ENCODE results near the gene CDH13. TPM values are rescaled to one million over a fixed set of nuclear protein-coding genes. Genes with fewer than 3 reads are reported as not detected.

Gene CDH13
- total and polyA plus RNA-seq, 2 experiments from 2014 or later = 1.6 to 4.4 TPM

- no peak for TF ChIP-seq CTCF (conservative IDR thresholded peaks at IDR 0.05; ENCODE audit: low read depth in 2 of 2)
- TF ChIP-seq ZNF114 (CRISPR knock-in tag; IDR thresholded peaks at IDR 0.05) = no peak
- no peak for TF ChIP-seq EZH2phosphoT487 (IDR thresholded peaks at IDR 0.05; ENCODE audit: unreplicated experiment)
- no peak for TF ChIP-seq NANOG (IDR thresholded peaks at IDR 0.05; ENCODE audit: borderline replicate concordance)
- no peak for TF ChIP-seq REST (IDR thresholded peaks at IDR 0.05; ENCODE audit: unreplicated experiment)
- no peak for TF ChIP-seq ZNF331 (CRISPR knock-in tag; IDR thresholded peaks at IDR 0.05; ENCODE audit: low read depth)
- TF ChIP-seq JUNB (IDR thresholded peaks at IDR 0.05; ENCODE audit: unreplicated experiment) = no peak
- no peak for TF ChIP-seq POLR2AphosphoS5 (IDR thresholded peaks at IDR 0.05; ENCODE audit: low read depth)
- TF ChIP-seq, protein P1, sequence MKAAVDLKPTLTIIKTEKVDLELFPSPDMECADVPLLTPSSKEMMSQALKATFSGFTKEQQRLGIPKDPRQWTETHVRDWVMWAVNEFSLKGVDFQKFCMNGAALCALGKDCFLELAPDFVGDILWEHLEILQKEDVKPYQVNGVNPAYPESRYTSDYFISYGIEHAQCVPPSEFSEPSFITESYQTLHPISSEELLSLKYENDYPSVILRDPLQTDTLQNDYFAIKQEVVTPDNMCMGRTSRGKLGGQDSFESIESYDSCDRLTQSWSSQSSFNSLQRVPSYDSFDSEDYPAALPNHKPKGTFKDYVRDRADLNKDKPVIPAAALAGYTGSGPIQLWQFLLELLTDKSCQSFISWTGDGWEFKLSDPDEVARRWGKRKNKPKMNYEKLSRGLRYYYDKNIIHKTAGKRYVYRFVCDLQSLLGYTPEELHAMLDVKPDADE (IDR thresholded peaks at IDR 0.05) = no peak
These were observed 206.1 kb downstream of the CDH13 start (continued) for GRCh38 chr16:82832821-82833220.

GRCh38 chr16:82833378-82833993 lies 206.7 kb downstream of the CDH13 start:
- Histone ChIP-seq H2AFZ (peak overlapping the region; percentile 64), H3K79me2 (replicated peaks; ENCODE audit: insufficient read depth) (no peaks in the 10 kb centered on the region), H3K9me2 (ENCODE audit: insufficient read depth) (peaks cover 6% of the 10 kb centered on the region; the same call in 1 of the 2 replicates), H3K4me2 (peak overlapping the region; percentile 72), H3K4me3 (no peak overlapping the region), H4K20me1 (replicated peaks; ENCODE audit: insufficient read depth) (no peaks in the 10 kb centered on the region), H3K27ac (ENCODE audit: low read depth) (0 out of 2 replicates have a peak overlapping the region, but pooled peaks have one; percentile 64), H3K4me1 (ENCODE audit: insufficient read depth) (peaks cover 60% of the 10 kb centered on the region), H3K27me3 (ENCODE audit: insufficient read depth) (no peaks in the 10 kb centered on the region), H3F3A (replicated peaks; ENCODE audit: low read depth) (no peaks in the 10 kb centered on the region), H3K36me3 (ENCODE audit: insufficient read depth) (no peaks in the 10 kb centered on the region)
- peaks cover 37% of the 10 kb centered on the region for H3K4me1 Mint-ChIP-seq
- ATAC-seq (peak; percentile 62), DNase-seq (ENCODE audit: low spot score) (no peak)
- no peak overlapping the region for H3K4me3 Mint-ChIP-seq
- H3K9me3 Mint-ChIP-seq = peaks cover 7% of the 10 kb centered on the region
- peaks cover 2% of the 10 kb centered on the region for H3K27me3 Mint-ChIP-seq (ENCODE audit: insufficient read depth, low read depth, poor library complexity)
- H3K27ac Mint-ChIP-seq = no peak overlapping the region
- H3K36me3 Mint-ChIP-seq (ENCODE audit: low read depth) = peaks cover 12% of the 10 kb centered on the region; the same call in 1 of the 3 replicates
- no peak for TF ChIP-seq CTCF (conservative IDR thresholded peaks at IDR 0.05; ENCODE audit: low read depth in 2 of 2)
- TF ChIP-seq EZH2phosphoT487 (IDR thresholded peaks at IDR 0.05; ENCODE audit: unreplicated experiment) = no peak
- TF ChIP-seq ZNF331 (CRISPR knock-in tag; IDR thresholded peaks at IDR 0.05; ENCODE audit: low read depth) = no peak
- TF ChIP-seq CREB1 (CRISPR knock-in tag; IDR thresholded peaks at IDR 0.05; ENCODE audit: low read depth) = no peak
- TF ChIP-seq NANOG (IDR thresholded peaks at IDR 0.05; ENCODE audit: borderline replicate concordance) = no peak
- TF ChIP-seq POLR2AphosphoS5 (IDR thresholded peaks at IDR 0.05; ENCODE audit: low read depth) = no peak
- TF ChIP-seq, protein P1 (IDR thresholded peaks at IDR 0.05) = no peak
- TF ChIP-seq REST (IDR thresholded peaks at IDR 0.05; ENCODE audit: unreplicated experiment) = no peak
- TF ChIP-seq ZNF114 (CRISPR knock-in tag; IDR thresholded peaks at IDR 0.05) = no peak
- no peak for TF ChIP-seq STAT1 (IDR thresholded peaks at IDR 0.05; ENCODE audit: unreplicated experiment)

All from GM23338 (cell line).